Fibroblast of villous mesenchyme (primary cell): ENCODE measurements around the gene APOM. TPM values are rescaled to one million over a fixed set of nuclear protein-coding genes. Genes with fewer than 3 reads are reported as not detected.

ENCODE experiments used
- DNase-seq: peaks from one replicate; pipeline ENCODE4 v3.0.0-alpha.2; 2010; ENCODE audit warnings: low read depth
- H3K4me3 ChIP-seq: 2 replicates; pipeline ENCODE4 v1.5.1; 2011; ENCODE audit warnings: low read depth, mild to moderate bottlenecking, low read length
- total RNA-seq: library from RNA; depleted of rRNA; stranded (reverse); fragments of >200 nt; gene quantifications from 2 replicates; pipeline ENCODE4 v1.2.3, GENCODE V29; 2012
- TF ChIP-seq, protein P1 (sequence below): IDR thresholded peaks from 2 replicates; pipeline ENCODE4 v1.5.1; 2012; ENCODE audit warnings: low read depth, mild to moderate bottlenecking, low read length; ENCODE audit not compliant: insufficient read depth

The APOM gene
- total RNA-seq, 1 donor = 0.43 TPM

DNA sequence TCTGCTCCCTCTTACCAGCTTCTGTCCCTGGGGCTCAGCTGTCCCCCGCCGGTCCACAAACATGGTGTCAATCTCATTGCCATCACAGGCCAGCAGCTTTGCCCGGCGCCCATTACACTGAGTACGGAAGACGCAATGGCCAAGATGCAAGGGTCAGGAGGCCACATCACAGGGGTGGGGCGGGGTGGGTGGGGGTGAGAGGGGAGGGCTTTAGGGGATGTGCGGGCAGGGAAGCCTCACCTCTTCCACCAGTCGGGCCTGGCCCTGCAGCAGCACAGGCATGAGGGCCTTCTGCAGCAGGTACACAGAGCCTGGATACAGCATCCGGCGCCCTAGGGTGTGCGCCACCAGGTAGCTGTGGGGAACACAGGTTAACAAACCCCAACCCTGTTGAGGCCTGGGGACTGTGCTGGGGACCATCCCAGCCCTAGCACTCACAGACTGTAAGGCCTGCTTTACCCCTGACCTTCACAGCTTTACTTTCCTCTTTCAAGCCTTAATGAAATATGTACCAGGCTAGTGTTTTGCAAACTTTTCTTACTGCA is 35.9 kb downstream of the APOM start:
- DNase-seq = no peak
- TF ChIP-seq, protein P1, sequence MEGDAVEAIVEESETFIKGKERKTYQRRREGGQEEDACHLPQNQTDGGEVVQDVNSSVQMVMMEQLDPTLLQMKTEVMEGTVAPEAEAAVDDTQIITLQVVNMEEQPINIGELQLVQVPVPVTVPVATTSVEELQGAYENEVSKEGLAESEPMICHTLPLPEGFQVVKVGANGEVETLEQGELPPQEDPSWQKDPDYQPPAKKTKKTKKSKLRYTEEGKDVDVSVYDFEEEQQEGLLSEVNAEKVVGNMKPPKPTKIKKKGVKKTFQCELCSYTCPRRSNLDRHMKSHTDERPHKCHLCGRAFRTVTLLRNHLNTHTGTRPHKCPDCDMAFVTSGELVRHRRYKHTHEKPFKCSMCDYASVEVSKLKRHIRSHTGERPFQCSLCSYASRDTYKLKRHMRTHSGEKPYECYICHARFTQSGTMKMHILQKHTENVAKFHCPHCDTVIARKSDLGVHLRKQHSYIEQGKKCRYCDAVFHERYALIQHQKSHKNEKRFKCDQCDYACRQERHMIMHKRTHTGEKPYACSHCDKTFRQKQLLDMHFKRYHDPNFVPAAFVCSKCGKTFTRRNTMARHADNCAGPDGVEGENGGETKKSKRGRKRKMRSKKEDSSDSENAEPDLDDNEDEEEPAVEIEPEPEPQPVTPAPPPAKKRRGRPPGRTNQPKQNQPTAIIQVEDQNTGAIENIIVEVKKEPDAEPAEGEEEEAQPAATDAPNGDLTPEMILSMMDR = no peak
- no peak overlapping the region for H3K4me3 ChIP-seq

DNA sequence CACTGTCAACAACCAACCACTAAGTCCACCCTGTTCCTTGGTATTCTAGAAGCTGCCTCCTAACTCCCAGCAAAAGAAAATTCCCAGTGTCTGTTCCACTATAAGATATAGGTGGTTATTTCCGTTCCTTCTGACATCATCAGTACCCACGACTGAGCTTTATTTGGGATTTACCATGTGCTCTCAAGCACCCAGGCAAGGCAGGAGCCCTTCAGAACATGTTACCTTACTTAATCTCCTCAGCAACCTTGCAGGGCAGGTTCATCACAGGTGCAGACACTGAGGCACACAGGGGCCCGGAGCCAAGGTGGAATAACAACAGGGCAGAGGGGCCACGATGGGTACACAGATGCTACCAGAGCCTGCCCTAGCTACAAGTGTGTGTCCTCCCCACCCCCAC is 36.7 kb downstream of the APOM start:
- no peak overlapping the region for H3K4me3 ChIP-seq
- TF ChIP-seq, protein P1 = no peak

DNA sequence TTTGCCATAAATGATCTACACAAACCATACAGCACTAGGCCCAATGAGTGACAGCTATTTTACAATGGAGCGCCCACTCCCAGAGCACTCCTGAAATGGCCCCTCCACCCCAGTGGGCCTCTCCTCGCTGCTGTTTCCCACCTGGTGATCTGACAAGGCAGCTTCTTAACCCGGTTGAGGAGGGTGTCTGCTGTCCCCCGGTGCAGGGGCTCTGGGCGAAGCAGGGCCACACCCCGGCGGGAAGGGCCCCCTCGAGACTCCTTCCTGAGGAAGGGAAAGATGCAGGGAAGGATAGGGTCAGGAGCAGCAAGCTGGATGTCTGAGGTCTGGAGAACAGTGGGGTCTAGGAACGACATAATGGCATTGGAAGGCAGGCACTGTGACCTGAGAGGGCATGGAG is 37.2 kb downstream of the APOM start:
- no peak overlapping the region for H3K4me3 ChIP-seq
- DNase-seq = no peak
- TF ChIP-seq, protein P1 = no peak

More for the DNA sequence above, 36.7 kb downstream of the APOM start:
- no peak for DNase-seq

DNA sequence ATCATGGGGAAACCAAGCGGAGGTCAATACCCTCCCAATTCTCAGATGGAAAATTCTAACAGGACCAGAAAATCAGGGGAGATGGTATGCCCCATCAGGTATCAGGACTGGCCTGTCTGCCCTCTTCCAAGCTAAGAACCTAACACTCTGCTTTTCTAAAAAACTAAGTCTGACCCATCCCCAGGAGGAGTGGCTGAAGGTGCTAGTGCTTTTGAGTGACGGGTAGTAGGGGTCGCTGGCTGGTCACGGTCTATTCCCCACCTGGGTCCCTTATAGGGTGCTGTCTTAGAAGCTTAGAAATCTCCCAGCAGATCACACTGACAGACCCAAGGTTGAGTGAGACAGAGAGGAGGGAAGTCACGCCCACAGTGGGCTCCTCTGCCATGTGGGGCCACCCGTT is 37.8 kb downstream of the APOM start:
- DNase-seq = no peak
- H3K4me3 ChIP-seq = no peak overlapping the region
- TF ChIP-seq, protein P1 = no peak

DNA sequence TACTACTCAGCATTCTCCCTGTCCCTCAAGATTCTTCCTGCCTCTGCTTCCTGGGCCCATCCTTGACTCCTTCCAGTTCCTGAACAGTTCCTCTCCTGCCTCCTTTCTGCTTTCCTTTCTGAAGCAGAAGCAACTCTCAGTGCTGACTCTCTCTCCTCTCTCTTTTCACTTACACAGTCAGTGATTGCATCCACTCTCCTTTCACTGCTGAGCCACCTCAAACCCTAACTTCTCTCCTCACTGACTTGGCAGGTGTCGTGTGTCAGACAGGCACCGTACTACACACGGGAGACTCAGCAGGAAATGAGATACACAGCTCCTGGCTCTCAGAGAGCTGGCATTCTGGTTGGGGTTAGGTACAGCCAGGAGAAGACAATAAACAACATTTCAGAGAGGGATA is 41.9 kb downstream of the APOM start:
- H3K4me3 ChIP-seq = no peak overlapping the region
- TF ChIP-seq, protein P1 = no peak
- no peak for DNase-seq

DNA sequence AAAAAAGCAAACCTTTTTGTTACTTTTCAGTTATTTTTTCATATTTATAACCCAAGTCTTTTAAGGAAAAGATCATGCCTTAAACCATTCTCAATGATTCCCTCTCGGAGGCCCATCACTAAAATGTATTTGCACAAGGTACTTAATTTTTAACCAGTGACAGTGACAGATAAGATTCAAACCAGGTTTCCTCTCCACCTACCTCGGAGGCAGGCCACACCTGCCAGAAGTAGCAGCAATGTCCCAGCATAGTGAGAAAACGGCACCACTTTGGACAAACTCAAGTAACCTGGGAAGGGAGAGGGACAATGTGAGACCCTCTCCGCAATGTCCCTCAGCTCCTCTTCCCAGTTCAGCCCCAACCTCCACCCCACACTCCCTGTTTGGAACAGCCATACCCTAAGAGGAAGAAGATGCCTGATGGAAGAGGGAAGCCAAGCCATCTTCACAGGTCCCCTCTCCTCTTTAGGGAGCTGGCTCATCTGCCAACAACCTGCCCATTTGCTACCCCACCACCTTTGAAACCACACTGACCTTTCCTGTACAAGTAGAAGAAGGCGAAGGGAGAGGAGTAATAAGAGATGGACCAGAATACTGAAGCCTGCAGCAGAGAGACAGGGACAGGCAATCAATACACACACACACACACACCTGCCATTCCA is 45.2 kb downstream of the APOM start:
- TF ChIP-seq, protein P1 = no peak
- H3K4me3 ChIP-seq = no peak overlapping the region
- no peak for DNase-seq
